GM12878 (cell line): ENCODE measurements around the gene LCN12. TPM values are rescaled to one million over a fixed set of nuclear protein-coding genes. Genes with fewer than 3 reads are reported as not detected.

Experiments
- ATAC-seq: fragments of 200-7000 bp; cut with Tn5 transposase; 3 replicates; pipeline ENCODE4 v1.9.1; 2020; ENCODE audit warnings: mild to moderate bottlenecking, moderate library complexity
- BruUV-seq: library from RNA; stranded (reverse); fragments of 400-500 nt; replicated peaks from 2 replicates; lab custom pipeline; 2021; lab: Mats Ljungman, UMichigan
- CTCF ChIA-PET: fragments of 300-600 bp; sonication (Branson Sonifier 250); formaldehyde crosslinking; extraction: SDS; loops from one replicate; lab custom pipeline; 2021; ENCODE audit warnings: inconsistent platforms; lab: Yijun Ruan, JAX
- POLR2A ChIA-PET: fragments of 350-600 bp; formaldehyde crosslinking; extraction: SDS; loops from one replicate; lab custom pipeline; 2021; ENCODE audit warnings: inconsistent platforms; lab: Charles Lee
- RAD21 ChIA-PET: fragments of 300-600 bp; sonication (Branson Sonifier 250); formaldehyde crosslinking; loops from one replicate; lab custom pipeline; 2023; ENCODE audit warnings: antibody characterized with exemption; ENCODE audit not compliant: unreplicated experiment; lab: Charles Lee
- SMC1A ChIA-PET: fragments of 300-600 bp; sonication (Branson Sonifier 250); formaldehyde crosslinking; loops from one replicate; lab custom pipeline; 2023; ENCODE audit not compliant: unreplicated experiment, uncharacterized antibody; lab: Charles Lee
- DNase-seq: peaks from one replicate; pipeline ENCODE4 v3.0.0-alpha.2; 2011; ENCODE audit warnings: low read depth, low spot score
- FAIRE-seq: peaks from 3 replicates; lab custom pipeline; 2011; peaks lifted over from hg19 to GRCh38; lab: Jason Lieb, UNC
- H2AFZ ChIP-seq: 2 replicates; pipeline ENCODE4 v1.6.0; 2011; ENCODE audit warnings: low read depth, low read length, control low read depth; ENCODE audit not compliant: control insufficient read depth
- H3K27ac ChIP-seq: 2 replicates; pipeline ENCODE4 v1.5.1; 2011; ENCODE audit warnings: control low read depth; ENCODE audit not compliant: control insufficient read depth, insufficient read depth
- H3K27me3 ChIP-seq, 2 experiments: replicated peaks in 1 of 2; 2 replicates each; pipeline versions ENCODE4 v1.6.0 to v1.6.1; 2011; ENCODE audit warnings: low read length in 1 of 2; ENCODE audit not compliant: control insufficient read depth in 2 of 2, insufficient read depth in 2 of 2
- H3K36me3 ChIP-seq, 2 experiments: 2 replicates each; pipeline ENCODE4 v1.5.1; 2011; ENCODE audit warnings: low read length in 1 of 2; ENCODE audit not compliant: control insufficient read depth in 2 of 2, insufficient read depth in 2 of 2
- H3K4me1 ChIP-seq: 2 replicates; pipeline ENCODE4 v1.6.1; 2011; ENCODE audit warnings: mild to moderate bottlenecking, low read length, moderate library complexity, mixed read lengths; ENCODE audit not compliant: control insufficient read depth, insufficient read depth
- H3K4me2 ChIP-seq: 2 replicates; pipeline ENCODE4 v1.6.0; 2011; ENCODE audit warnings: control low read depth; ENCODE audit not compliant: control insufficient read depth, insufficient read depth
- H3K4me3 ChIP-seq: fragments of 200-600 bp; sonication (generic); 2 replicates; pipeline ENCODE4 v1.5.1; 2016
- H3K79me2 ChIP-seq: 2 replicates; pipeline ENCODE4 v1.6.0; 2011; ENCODE audit warnings: low read length; ENCODE audit not compliant: control insufficient read depth, insufficient read depth
- H3K9ac ChIP-seq: 2 replicates; pipeline ENCODE4 v1.8.0; 2011; ENCODE audit warnings: low read length, control low read depth, mixed read lengths; ENCODE audit not compliant: control insufficient read depth, insufficient read depth
- H3K9me3 ChIP-seq: replicated peaks from 3 replicates; pipeline ENCODE4 v1.5.1; 2011; ENCODE audit warnings: mild to moderate bottlenecking, low read length; ENCODE audit not compliant: control insufficient read depth, insufficient read depth
- H4K20me1 ChIP-seq: 2 replicates; pipeline ENCODE4 v1.6.0; 2011; ENCODE audit not compliant: control insufficient read depth, insufficient read depth
- CEBPZ ChIP-seq: fragments of 150-350 bp; IDR thresholded peaks from 2 replicates; pipeline ENCODE4 v1.6.1; 2016; ENCODE audit warnings: low read depth, low read length
- DPF2 ChIP-seq: fragments of 450-650 bp; IDR thresholded peaks from 2 replicates; pipeline ENCODE4 v1.6.1; 2017; ENCODE audit warnings: mild to moderate bottlenecking
- HDGF ChIP-seq: fragments of 450-650 bp; IDR thresholded peaks from 2 replicates; pipeline ENCODE4 v1.6.1; 2016; ENCODE audit warnings: antibody characterized with exemption
- NFIC ChIP-seq: IDR thresholded peaks from 2 replicates; pipeline ENCODE4 v1.6.1; 2012; ENCODE audit warnings: low read depth, mild to moderate bottlenecking, inconsistent platforms, low read length, moderate library complexity
- STAT3 ChIP-seq: IDR thresholded peaks from 2 replicates; pipeline ENCODE4 v1.6.1; 2011; ENCODE audit warnings: low read depth, low read length, improper control_type of control experiment
- TBL1XR1 ChIP-seq: IDR thresholded peaks from 2 replicates; pipeline ENCODE4 v1.6.1; 2012; ENCODE audit warnings: low read depth, low read length, improper control_type of control experiment
- ZNF274 ChIP-seq: IDR thresholded peaks from one replicate; pipeline ENCODE4 v1.8.0; 2011; ENCODE audit not compliant: insufficient read length, insufficient read depth
- ZNF384 ChIP-seq: IDR thresholded peaks from 2 replicates; pipeline ENCODE4 v1.6.1; 2012; ENCODE audit warnings: low read depth, mild to moderate bottlenecking, low read length, improper control_type of control experiment, borderline replicate concordance
- WGBS: methylation state at CpG from one replicate; pipeline ENCODE4 v1.1.6; 2016; ENCODE audit warnings: low lambda C conversion rate; ENCODE audit not compliant: insufficient replicate concordance, insufficient coverage; ENCODE audit errors: missing lambda C conversion rate; 5-methylcytosine and 5-hydroxymethylcytosine counted together
- in situ Hi-C: fragments of 300-500 bp; cut with MboI; formaldehyde crosslinking; loops from 9 replicates; pipeline ENCODE4 v1.14.3; 2018; ENCODE audit warnings: mixed read lengths
- intact Hi-C: fragments of 100-400 bp; cut with micrococcal nuclease; formaldehyde crosslinking; loops from one replicate; pipeline ENCODE4 v1.14.2; 2022; ENCODE audit not compliant: unreplicated experiment
- polyA plus RNA-seq, 11 experiments: library from polyadenylated mRNA; depleted of rRNA in 4 of 11; unstranded in 6 of 11; stranded (reverse) in 5 of 11; fragments of >200 nt; fragmentation: Nextera tagmentation in 4 of 11; fragmentation: Illumina TruSeq in 1 of 11; extraction: Ambion mirVana in 4 of 11; extraction: Trizol in 1 of 11; gene quantifications; 1 replicate in 1 of 11; 2 replicates in 10 of 11; pipeline versions ENCODE4 v1.2.1 to v1.2.3, GENCODE V29; 2011 to 2016; ENCODE audit warnings: inconsistent platforms in 2 of 11, missing spikeins in 2 of 11, low read depth in 1 of 11
- total RNA-seq, 4 experiments: library from RNA; depleted of rRNA in 3 of 4; stranded (reverse); fragments of >200 nt in 3 of 4; fragmentation: Illumina TruSeq in 1 of 4; extraction: Trizol in 1 of 4; gene quantifications; 2 replicates each; pipeline versions ENCODE4 v1.2.1 to v1.2.3, GENCODE V29; 2013 to 2021
- TF ChIP-seq, protein P1 (sequence below): IDR thresholded peaks from 2 replicates; pipeline ENCODE4 v1.6.1; 2012; ENCODE audit warnings: low read depth, low read length, improper control_type of control experiment
- TF ChIP-seq, protein P2 (sequence below): fragments of 450-650 bp; IDR thresholded peaks from 2 replicates; pipeline ENCODE4 v1.6.1; 2017; ENCODE audit warnings: low read depth, mild to moderate bottlenecking, moderate library complexity

The LCN12 gene
- total and polyA plus RNA-seq, 10 of the 15 experiments (the other 5 are each of a cell fraction or from before 2014, with no cell fraction given), result 0.06 to 0.64 (median 0.40) TPM; not detected in 3

GRCh38 chr9:136949239-136949816 is 2.7 kb upstream of the LCN12 start (continued):
- TF ChIP-seq ZNF274, result no peak

DNA sequence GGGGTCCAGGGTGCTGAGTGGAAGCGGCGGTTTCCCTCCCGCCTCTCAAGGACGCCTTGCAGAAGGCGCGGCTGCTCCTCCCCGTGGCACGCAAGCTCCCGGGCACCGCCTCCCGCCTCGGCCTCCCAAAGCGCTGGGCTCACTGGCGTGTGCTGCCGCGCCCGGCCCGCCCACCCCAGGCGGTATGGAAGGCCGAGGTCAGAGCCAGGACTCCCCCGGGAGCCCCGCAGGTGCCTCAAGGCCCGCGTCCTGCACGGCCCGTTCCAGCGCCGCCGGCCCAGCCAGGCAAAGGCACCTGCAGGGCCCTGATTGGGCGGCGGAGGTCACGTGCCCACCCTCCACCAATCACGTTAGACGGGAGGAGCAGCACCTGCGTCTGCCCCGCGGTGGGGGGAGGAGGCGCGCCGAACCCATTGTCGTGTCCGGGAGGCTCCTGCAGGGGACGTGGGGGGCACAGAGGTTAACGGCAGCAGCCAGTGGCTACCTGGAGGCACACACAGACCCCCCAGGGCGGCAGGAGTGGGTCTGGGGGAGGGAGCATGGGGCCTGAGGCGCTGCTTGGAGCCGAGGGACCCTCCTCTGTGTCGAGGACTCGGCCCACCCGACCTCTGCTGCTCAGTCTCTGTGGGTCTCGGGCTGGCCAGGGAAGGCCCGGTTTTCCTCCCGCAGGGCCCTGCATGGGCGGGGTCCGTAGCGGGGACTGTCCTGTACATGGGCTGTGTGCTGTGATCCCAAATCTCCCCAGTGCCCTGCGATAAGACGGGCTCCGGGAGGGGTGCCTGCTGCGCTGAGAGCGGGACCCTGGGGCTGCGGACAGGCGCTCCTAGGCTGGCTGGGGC is 2.0 kb upstream of the LCN12 start:
- ATAC-seq (peak; percentile 98), FAIRE-seq (peak; percentile 97), DNase-seq (peak; percentile 73)
- in situ Hi-C loops, result loop anchor here (5.0 kb wide), 1 partner anchor 87 kb away; no protein-coding TSS in a partner anchor
- POLR2A ChIA-PET, result interaction anchor here (1.0 to 3.0 kb wide), 3 partner anchors 43 to 273 kb away, joined by 3 to 19 read pairs (median 3); partner anchors contain the start of gene PAXX
- 9% methylated on average over 53 of the region's 63 CpGs for WGBS
- no peaks in the 10 kb centered on the region for H3K79me2 ChIP-seq
- H3K27me3 ChIP-seq, result no peaks in the 10 kb centered on the region
- peaks cover 7% of the 10 kb centered on the region for H3K4me1 ChIP-seq
- H3K27ac ChIP-seq, result peak overlapping the region; percentile 53
- CTCF ChIA-PET, result interaction anchor here (1.0 to 3.5 kb wide), 3 partner anchors 80 to 109 kb away, joined by 3 to 163 read pairs (median 65); partner anchors contain the start of genes ABCA2 and FUT7
- intact Hi-C loops, result loop anchor here (10.0 kb wide), 1 partner anchor 155 kb away; the partner anchor contains the start of genes CCDC183 and TMEM141
- H3K9me3 ChIP-seq, result no peaks in the 10 kb centered on the region
- peak overlapping the region; percentile 78 for H3K9ac ChIP-seq
- RAD21 ChIA-PET, result interaction anchor here (0.8 to 1.0 kb wide), 2 partner anchors 50 to 85 kb away, joined by 3 to 9 read pairs; no protein-coding TSS in a partner anchor
- peak overlapping the region; percentile 77 for H3K4me3 ChIP-seq
- H2AFZ ChIP-seq, result peak overlapping the region; percentile 97
- BruUV-seq, result TSS peak; percentile 80
- no peaks in the 10 kb centered on the region for H4K20me1 ChIP-seq
- peak overlapping the region; percentile 98 for H3K4me2 ChIP-seq
- H3K36me3 ChIP-seq, result no peaks in the 10 kb centered on the region
- SMC1A ChIA-PET, result interaction anchor here (1.0 to 1.5 kb wide), 3 partner anchors 79 to 85 kb away, joined by 4 to 8 read pairs (median 7); no protein-coding TSS in a partner anchor
- TF ChIP-seq STAT3 (no peak), TBL1XR1 (no peak), DPF2 (0 out of 2 replicates have a peak, but pooled peaks have one; percentile 53), NFIC (no peak), HDGF (peak; percentile 78), ZNF384 (no peak), CEBPZ (no peak)
- TF ChIP-seq, protein P1, sequence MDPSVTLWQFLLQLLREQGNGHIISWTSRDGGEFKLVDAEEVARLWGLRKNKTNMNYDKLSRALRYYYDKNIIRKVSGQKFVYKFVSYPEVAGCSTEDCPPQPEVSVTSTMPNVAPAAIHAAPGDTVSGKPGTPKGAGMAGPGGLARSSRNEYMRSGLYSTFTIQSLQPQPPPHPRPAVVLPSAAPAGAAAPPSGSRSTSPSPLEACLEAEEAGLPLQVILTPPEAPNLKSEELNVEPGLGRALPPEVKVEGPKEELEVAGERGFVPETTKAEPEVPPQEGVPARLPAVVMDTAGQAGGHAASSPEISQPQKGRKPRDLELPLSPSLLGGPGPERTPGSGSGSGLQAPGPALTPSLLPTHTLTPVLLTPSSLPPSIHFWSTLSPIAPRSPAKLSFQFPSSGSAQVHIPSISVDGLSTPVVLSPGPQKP, result no peak
- TF ChIP-seq, protein P2, sequence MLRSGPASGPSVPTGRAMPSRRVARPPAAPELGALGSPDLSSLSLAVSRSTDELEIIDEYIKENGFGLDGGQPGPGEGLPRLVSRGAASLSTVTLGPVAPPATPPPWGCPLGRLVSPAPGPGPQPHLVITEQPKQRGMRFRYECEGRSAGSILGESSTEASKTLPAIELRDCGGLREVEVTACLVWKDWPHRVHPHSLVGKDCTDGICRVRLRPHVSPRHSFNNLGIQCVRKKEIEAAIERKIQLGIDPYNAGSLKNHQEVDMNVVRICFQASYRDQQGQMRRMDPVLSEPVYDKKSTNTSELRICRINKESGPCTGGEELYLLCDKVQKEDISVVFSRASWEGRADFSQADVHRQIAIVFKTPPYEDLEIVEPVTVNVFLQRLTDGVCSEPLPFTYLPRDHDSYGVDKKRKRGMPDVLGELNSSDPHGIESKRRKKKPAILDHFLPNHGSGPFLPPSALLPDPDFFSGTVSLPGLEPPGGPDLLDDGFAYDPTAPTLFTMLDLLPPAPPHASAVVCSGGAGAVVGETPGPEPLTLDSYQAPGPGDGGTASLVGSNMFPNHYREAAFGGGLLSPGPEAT, result no peak
